HepG2 (cell line): ENCODE data around the gene ARHGAP10.

Source experiments
- SP1 ChIP-seq, 2 experiments: fragments of 450-650 bp in 1 of 2; sonication (generic) in 1 of 2; formaldehyde crosslinking in 1 of 2; IDR thresholded peaks; 2 replicates each; pipeline versions ENCODE4 v1.4.0 to v1.6.1; 2016 to 2020; ENCODE audit warnings: missing genetic modification reagents in 1 of 2
- ZFX ChIP-seq: sonication (generic); formaldehyde crosslinking; IDR thresholded peaks from 2 replicates; pipeline ENCODE4 v1.4.0; 2020; ENCODE audit warnings: mild to moderate bottlenecking, low read depth, missing genetic modification reagents, moderate library complexity
- ZNF619 ChIP-seq: sonication (generic); formaldehyde crosslinking; IDR thresholded peaks from 2 replicates; pipeline ENCODE4 v1.4.0; 2020; ENCODE audit warnings: mild to moderate bottlenecking, missing genetic modification reagents

- TF ChIP-seq SP1 (IDR thresholded peaks at IDR 0.05) (no peak), SP1 (CRISPR knock-in tag; IDR thresholded peaks at IDR 0.05) (no peak), ZNF619 (CRISPR knock-in tag) (no peak), ZFX (CRISPR knock-in tag) (no peak)
Observed at GRCh38 chr4:147786531-147786930, 54.6 kb downstream of the ARHGAP10 start.
